Fibroblast of the aortic adventitia (primary cell): ENCODE results near the gene EIF4G2. TPM values are rescaled to one million over a fixed set of nuclear protein-coding genes. Genes with fewer than 3 reads are reported as not detected.
A peak's percentile ranks its signal among the peaks of the same experiment; 100 is the strongest.
"Not testable (repeated sequence)": the region's sequence is repeated elsewhere in the genome, so short reads cannot be mapped to it uniquely, and the experiment has no call there.

Source experiments
- DNase-seq: peaks from one replicate; pipeline ENCODE4 v3.0.0-alpha.2; 2010; ENCODE audit warnings: low read depth
- H3K4me3 ChIP-seq: 2 replicates; pipeline ENCODE4 v1.5.1; 2011; ENCODE audit warnings: low read depth, mild to moderate bottlenecking, control low read depth, low read length, moderate library complexity
- CTCF ChIP-seq: IDR thresholded peaks from 2 replicates; pipeline ENCODE4 v1.5.1; 2011; ENCODE audit warnings: mild to moderate bottlenecking, low read length, control low read depth, inconsistent platforms; ENCODE audit not compliant: insufficient read depth
- total RNA-seq: library from RNA; depleted of rRNA; stranded (reverse); fragments of >200 nt; gene quantifications from 2 replicates; pipeline ENCODE4 v1.2.3, GENCODE V29; 2012; ENCODE audit warnings: low replicate concordance

The EIF4G2 gene
- total RNA-seq, 1 donor = 1,086 TPM

DNA sequence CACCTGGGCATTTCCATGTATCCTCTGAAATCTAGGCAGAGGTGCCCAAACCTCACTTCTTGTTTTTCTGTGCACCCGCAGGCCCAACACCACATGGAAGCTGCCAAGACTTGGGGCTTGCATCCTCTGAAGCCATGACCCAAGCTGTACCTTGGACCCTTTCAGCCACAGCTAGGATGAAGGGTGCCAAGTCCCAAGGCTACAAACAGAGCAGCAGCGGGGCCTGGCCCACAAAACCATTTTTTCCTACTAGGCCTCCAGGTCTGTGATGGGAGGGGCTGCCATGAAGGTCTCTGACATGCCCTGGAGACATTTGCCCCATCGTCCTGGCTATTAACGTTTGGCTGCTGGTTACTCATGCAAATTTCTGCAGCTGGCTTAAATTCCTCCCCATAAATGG lies 20.4 kb upstream of the EIF4G2 start:
- no peak for TF ChIP-seq CTCF
- DNase-seq = no peak
- H3K4me3 ChIP-seq = no peak overlapping the region

- no peak overlapping the region for H3K4me3 ChIP-seq
- DNase-seq = no peak
- TF ChIP-seq CTCF = no peak
Measured at GRCh38 chr11:10828402-10828801, 19.7 kb upstream of the EIF4G2 start.

GRCh38 chr11:10824888-10825287 lies 16.2 kb upstream of the EIF4G2 start:
- H3K4me3 ChIP-seq = no peak overlapping the region
- DNase-seq = no peak
- TF ChIP-seq CTCF = no peak

DNA sequence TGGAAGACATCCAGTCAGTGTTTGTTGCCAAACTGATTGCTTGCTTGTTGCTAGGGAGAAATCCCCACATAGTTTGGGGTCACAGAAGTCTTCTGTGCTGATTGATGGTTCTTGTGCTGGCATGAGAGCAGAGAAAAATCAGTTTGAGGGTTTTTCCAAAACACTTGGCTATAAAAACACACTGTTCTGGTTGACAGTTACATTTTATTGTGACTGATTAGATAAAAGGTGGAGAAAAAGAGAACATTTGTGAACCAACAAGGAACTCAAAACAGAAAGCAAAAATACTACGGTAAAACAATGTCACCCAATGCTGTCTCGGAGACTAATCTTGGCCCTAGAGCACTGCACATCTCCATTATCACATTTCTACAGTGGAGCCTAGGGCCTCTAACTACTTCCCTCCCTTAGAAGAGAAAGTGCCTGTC lies 14.4 kb upstream of the EIF4G2 start:
- no peak for TF ChIP-seq CTCF
- H3K4me3 ChIP-seq = no peak overlapping the region
- peak; percentile 17 for DNase-seq

GRCh38 chr11:10822491-10822890 lies 13.8 kb upstream of the EIF4G2 start:
- DNase-seq, H3K4me3 ChIP-seq: not testable (repeated sequence)

DNA sequence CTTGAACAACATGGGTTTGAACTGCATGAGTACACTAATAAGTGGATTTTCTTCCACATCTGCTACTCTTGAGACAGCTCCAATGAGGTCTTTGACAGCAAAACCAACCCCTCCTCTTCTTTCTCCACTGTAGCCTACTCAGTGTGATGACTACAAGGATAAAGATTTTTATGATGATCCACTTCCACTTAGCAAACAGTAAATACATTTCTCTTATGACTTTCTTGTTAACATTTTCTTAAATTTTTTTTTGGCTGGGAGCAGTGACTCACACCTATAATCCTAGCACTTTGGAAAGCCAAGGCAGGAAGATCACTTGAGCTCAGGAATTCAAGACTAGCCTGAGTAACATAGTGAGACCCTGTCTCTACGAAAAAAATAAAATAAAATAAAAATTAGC lies 9.9 kb upstream of the EIF4G2 start:
- DNase-seq = no peak
- no peak overlapping the region for H3K4me3 ChIP-seq
- TF ChIP-seq CTCF = no peak

- no peak for TF ChIP-seq CTCF
- DNase-seq = no peak
- H3K4me3 ChIP-seq = no peak overlapping the region
Measured at GRCh38 chr11:10813945-10814344, 5.2 kb upstream of the EIF4G2 start.
